Left ventricle myocardium inferior (tissue), 1 donor: ENCODE measurements around the gene TRERF1. TPM values are rescaled to one million over a fixed set of nuclear protein-coding genes. Genes with fewer than 3 reads are reported as not detected.

Source experiments
- DNase-seq: peaks from one replicate; pipeline ENCODE4 v3.0.0-alpha.2; 2020
- H3K27ac ChIP-seq: fragments of 200-600 bp; replicated peaks from 2 replicates; pipeline ENCODE4 v1.8.0; 2021
- H3K27me3 ChIP-seq: fragments of 200-600 bp; 2 replicates; pipeline ENCODE4 v1.8.0; 2021; ENCODE audit warnings: low read depth
- H3K36me3 ChIP-seq: fragments of 200-600 bp; 2 replicates; pipeline ENCODE4 v1.8.0; 2021
- H3K4me1 ChIP-seq: fragments of 200-600 bp; 2 replicates; pipeline ENCODE4 v1.8.0; 2021
- H3K4me3 ChIP-seq: fragments of 200-600 bp; 2 replicates; pipeline ENCODE4 v1.8.0; 2021; ENCODE audit warnings: mild to moderate bottlenecking, moderate library complexity
- H3K9me3 ChIP-seq: fragments of 200-600 bp; replicated peaks from 2 replicates; pipeline ENCODE4 v1.8.0; 2021
- intact Hi-C: fragments of 100-400 bp; cut with micrococcal nuclease; formaldehyde crosslinking; loops from one replicate; pipeline ENCODE4 v1.11.0; 2022
- total RNA-seq: library from RNA; stranded (reverse); fragmentation: NEBNext Ultra II Directional; extraction: Animal tissue kit (Norgen Biotek cat#: 25700); gene quantifications from one replicate; pipeline ENCODE4 v1.2.1, GENCODE V29; 2021
- TF ChIP-seq, protein P1 (sequence below): fragments of 200-600 bp; IDR thresholded peaks from 2 replicates; pipeline ENCODE4 v1.8.0; 2021; ENCODE audit warnings: antibody characterized with exemption, mild to moderate bottlenecking, borderline replicate concordance
- donor health status: DM: no; HTN: yes; CAD: no; lungs with severe emphysema.

Gene TRERF1
- total RNA-seq, 1 donor from 2014 or later: 1.4 TPM

DNA sequence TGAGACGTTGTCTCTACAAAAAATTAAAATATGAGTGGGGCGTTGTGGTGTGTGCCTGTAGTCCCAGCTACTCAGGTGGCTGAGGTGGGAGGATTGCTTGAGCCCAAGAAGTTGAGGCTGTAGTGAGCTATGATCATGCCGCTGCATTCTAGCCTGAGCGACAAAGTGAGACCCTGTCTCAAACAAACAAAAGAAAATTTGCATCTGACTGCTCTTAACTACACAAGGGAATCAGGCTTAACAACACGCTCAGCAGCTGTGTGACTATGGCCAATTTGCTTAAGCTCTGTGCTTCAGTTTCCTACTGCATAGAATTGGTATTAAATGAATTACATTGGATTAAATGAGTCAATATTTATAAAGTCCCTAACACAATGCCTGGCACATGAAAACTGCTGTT lies 209.8 kb downstream of the TRERF1 start:
- no peak overlapping the region for H3K4me3 ChIP-seq
- peaks cover 6% of the 10 kb centered on the region for H3K4me1 ChIP-seq
- TF ChIP-seq, protein P1, sequence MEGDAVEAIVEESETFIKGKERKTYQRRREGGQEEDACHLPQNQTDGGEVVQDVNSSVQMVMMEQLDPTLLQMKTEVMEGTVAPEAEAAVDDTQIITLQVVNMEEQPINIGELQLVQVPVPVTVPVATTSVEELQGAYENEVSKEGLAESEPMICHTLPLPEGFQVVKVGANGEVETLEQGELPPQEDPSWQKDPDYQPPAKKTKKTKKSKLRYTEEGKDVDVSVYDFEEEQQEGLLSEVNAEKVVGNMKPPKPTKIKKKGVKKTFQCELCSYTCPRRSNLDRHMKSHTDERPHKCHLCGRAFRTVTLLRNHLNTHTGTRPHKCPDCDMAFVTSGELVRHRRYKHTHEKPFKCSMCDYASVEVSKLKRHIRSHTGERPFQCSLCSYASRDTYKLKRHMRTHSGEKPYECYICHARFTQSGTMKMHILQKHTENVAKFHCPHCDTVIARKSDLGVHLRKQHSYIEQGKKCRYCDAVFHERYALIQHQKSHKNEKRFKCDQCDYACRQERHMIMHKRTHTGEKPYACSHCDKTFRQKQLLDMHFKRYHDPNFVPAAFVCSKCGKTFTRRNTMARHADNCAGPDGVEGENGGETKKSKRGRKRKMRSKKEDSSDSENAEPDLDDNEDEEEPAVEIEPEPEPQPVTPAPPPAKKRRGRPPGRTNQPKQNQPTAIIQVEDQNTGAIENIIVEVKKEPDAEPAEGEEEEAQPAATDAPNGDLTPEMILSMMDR: no peak
- no peaks in the 10 kb centered on the region for H3K9me3 ChIP-seq
- no peak overlapping the region for H3K27ac ChIP-seq
- peaks cover 32% of the 10 kb centered on the region for H3K36me3 ChIP-seq
- DNase-seq: no peak
- H3K27me3 ChIP-seq: no peaks in the 10 kb centered on the region
- intact Hi-C loops: no loop called here

- H3K27ac ChIP-seq: no peak overlapping the region
- no peaks in the 10 kb centered on the region for H3K9me3 ChIP-seq
- TF ChIP-seq, protein P1: no peak
- no peaks in the 10 kb centered on the region for H3K27me3 ChIP-seq
- H3K36me3 ChIP-seq: peaks cover 23% of the 10 kb centered on the region
- H3K4me3 ChIP-seq: no peak overlapping the region
- intact Hi-C loops: no loop called here
- no peak for DNase-seq
- peaks cover 10% of the 10 kb centered on the region for H3K4me1 ChIP-seq
Measured at GRCh38 chr6:42239736-42240375, 211.9 kb downstream of the TRERF1 start.

- H3K27me3 ChIP-seq: no peaks in the 10 kb centered on the region
- intact Hi-C loops: no loop called here
- no peak overlapping the region for H3K27ac ChIP-seq
- H3K4me1 ChIP-seq: peaks cover 10% of the 10 kb centered on the region
- H3K36me3 ChIP-seq: peaks cover 23% of the 10 kb centered on the region
- H3K4me3 ChIP-seq: no peak overlapping the region
- no peak for DNase-seq
- H3K9me3 ChIP-seq: no peaks in the 10 kb centered on the region
- TF ChIP-seq, protein P1: no peak
Measured at GRCh38 chr6:42239333-42239732, 212.4 kb downstream of the TRERF1 start.

DNA sequence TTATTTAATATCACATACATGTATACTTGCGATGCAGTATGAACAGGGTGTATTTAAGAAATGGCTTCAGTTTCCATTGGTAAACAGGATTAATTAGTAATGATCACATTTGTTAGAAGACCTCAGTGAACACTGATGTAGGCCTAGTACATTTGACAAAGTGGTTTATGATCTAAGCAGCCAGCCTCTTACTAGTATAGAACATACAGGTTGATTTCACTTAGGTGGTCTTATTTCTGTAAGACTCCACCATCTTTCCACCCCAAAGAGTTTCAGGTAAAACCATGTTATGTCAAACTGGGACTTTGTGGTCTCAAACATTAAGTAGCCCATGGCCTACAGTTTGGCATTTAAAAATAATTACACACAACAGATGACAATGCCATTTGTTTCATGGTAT lies 213.9 kb downstream of the TRERF1 start:
- Histone ChIP-seq H3K4me1 (peaks cover 10% of the 10 kb centered on the region), H3K4me3 (no peak overlapping the region), H3K36me3 (peaks cover 21% of the 10 kb centered on the region), H3K27me3 (no peaks in the 10 kb centered on the region), H3K9me3 (no peaks in the 10 kb centered on the region), H3K27ac (no peak overlapping the region)
- DNase-seq: no peak
- TF ChIP-seq, protein P1: no peak
- intact Hi-C loops: no loop called here

- TF ChIP-seq, protein P1: no peak
- no peaks in the 10 kb centered on the region for H3K27me3 ChIP-seq
- peaks cover 10% of the 10 kb centered on the region for H3K4me1 ChIP-seq
- H3K27ac ChIP-seq: peak overlapping the region; percentile 6
- no peak overlapping the region for H3K4me3 ChIP-seq
- H3K9me3 ChIP-seq: no peaks in the 10 kb centered on the region
- peaks cover 18% of the 10 kb centered on the region for H3K36me3 ChIP-seq
- DNase-seq: no peak
- intact Hi-C loops: no loop called here
Measured at GRCh38 chr6:42236682-42237473, 214.8 kb downstream of the TRERF1 start.
